K562 (cell line): ENCODE data around the gene BRD3OS. TPM values are rescaled to one million over a fixed set of nuclear protein-coding genes. Genes with fewer than 3 reads are reported as not detected.

Source experiments
- ARID1B ChIP-seq: fragments of 450-650 bp; IDR thresholded peaks from 2 replicates; pipeline ENCODE4 v1.6.1; 2016; ENCODE audit warnings: antibody characterized with exemption, mild to moderate bottlenecking, inconsistent platforms
- E2F4 ChIP-seq: sonication (generic); formaldehyde crosslinking; IDR thresholded peaks from 2 replicates; pipeline ENCODE4 v1.8.0; 2022; ENCODE audit warnings: mild to moderate bottlenecking, low read depth, missing genetic modification reagents
- NFIX ChIP-seq: fragments of 250-450 bp; sonication (Bioruptor Pico); IDR thresholded peaks from 2 replicates; pipeline ENCODE4 v1.4.0; 2020; ENCODE audit warnings: low read depth, mild to moderate bottlenecking, moderate library complexity
- RBFOX2 ChIP-seq: fragments of 200-400 bp; formaldehyde crosslinking; IDR thresholded peaks from 2 replicates; pipeline ENCODE4 v1.6.1; 2017; ENCODE audit warnings: low read depth, mild to moderate bottlenecking, low read length, moderate library complexity
- SREBF2 ChIP-seq: sonication (generic); formaldehyde crosslinking; IDR thresholded peaks from 2 replicates; pipeline ENCODE4 v1.4.0; 2020; ENCODE audit warnings: mild to moderate bottlenecking, missing genetic modification reagents
- TBL1XR1 ChIP-seq, 2 experiments: IDR thresholded peaks; 2 replicates each; pipeline ENCODE4 v1.6.1; 2012; ENCODE audit warnings: improper control_type of control experiment in 2 of 2, low read length in 2 of 2, mild to moderate bottlenecking in 1 of 2
- THRAP3 ChIP-seq: fragments of 450-650 bp; IDR thresholded peaks from 2 replicates; pipeline ENCODE4 v1.6.1; 2016; ENCODE audit warnings: mild to moderate bottlenecking, inconsistent platforms, borderline replicate concordance
- TOE1 ChIP-seq, 2 experiments: fragments of 450-650 bp in 1 of 2; sonication (generic) in 1 of 2; formaldehyde crosslinking in 1 of 2; IDR thresholded peaks; 2 replicates each; pipeline versions ENCODE4 v1.7.1 to v1.8.0; 2016 to 2022; ENCODE audit warnings: borderline replicate concordance in 2 of 2, mild to moderate bottlenecking in 2 of 2, antibody characterized with exemption in 1 of 2, inconsistent platforms in 1 of 2, low read depth in 1 of 2, missing genetic modification reagents in 1 of 2, moderate library complexity in 1 of 2
- TSC22D4 ChIP-seq: fragments of 450-650 bp; IDR thresholded peaks from 2 replicates; pipeline ENCODE4 v1.6.1; 2016; ENCODE audit warnings: missing genetic modification characterization, missing biosample characterization, control low read depth
- ZNF324 ChIP-seq: fragments of 250-450 bp; sonication (Bioruptor Pico); IDR thresholded peaks from 2 replicates; pipeline ENCODE4 v1.4.0; 2020; ENCODE audit warnings: mild to moderate bottlenecking
- ZNF551 ChIP-seq: fragments of 250-450 bp; sonication (Bioruptor Pico); IDR thresholded peaks from 2 replicates; pipeline ENCODE4 v1.5.0; 2021; ENCODE audit warnings: mild to moderate bottlenecking, moderate library complexity
- ZNF764 ChIP-seq: fragments of 250-450 bp; sonication (Bioruptor Pico); IDR thresholded peaks from 2 replicates; pipeline ENCODE4 v1.4.0; 2020; ENCODE audit warnings: low read depth, mild to moderate bottlenecking, moderate library complexity
- polyA plus RNA-seq, 8 experiments: library from polyadenylated mRNA; depleted of rRNA in 4 of 8; stranded (reverse) in 5 of 8; unstranded in 3 of 8; fragments of >200 nt; fragmentation: Nextera tagmentation in 2 of 8; fragmentation: Illumina TruSeq in 1 of 8; extraction: Ambion mirVana in 2 of 8; extraction: Trizol in 1 of 8; gene quantifications; 2 replicates each; pipeline versions ENCODE4 v1.2.1 to v1.2.3, GENCODE V29; 2011 to 2014; ENCODE audit warnings: inconsistent platforms in 1 of 8, missing spikeins in 1 of 8
- total RNA-seq, 7 experiments: library from RNA; depleted of rRNA in 6 of 7; stranded (reverse); fragments of >200 nt in 6 of 7; fragmentation: Illumina TruSeq in 2 of 7; extraction: Trizol in 2 of 7; gene quantifications; 2 replicates each; pipeline versions ENCODE4 v1.2.1 to v1.2.3, GENCODE V29; 2011 to 2021; ENCODE audit warnings: low replicate concordance in 1 of 7
- TF ChIP-seq, protein P1 (sequence below): fragments of 450-650 bp; formaldehyde crosslinking; IDR thresholded peaks from 2 replicates; pipeline ENCODE4 v1.4.0; 2020; ENCODE audit warnings: mild to moderate bottlenecking, moderate library complexity
- TF ChIP-seq, protein P2 (sequence below): sonication (generic); formaldehyde crosslinking; IDR thresholded peaks from 2 replicates; pipeline ENCODE4 v1.8.1; 2022; ENCODE audit warnings: missing genetic modification reagents
- TF ChIP-seq, protein P3 (sequence below), 3 experiments: fragments of 200-800 bp in 1 of 3; fragments of 250-450 bp in 1 of 3; fragments of 450-650 bp in 1 of 3; sonication (Bioruptor Pico) in 1 of 3; sonication (Bioruptor generic) in 1 of 3; formaldehyde crosslinking in 1 of 3; IDR thresholded peaks; 2 replicates each; pipeline versions ENCODE4 v1.6.1 to v1.8.0; 2016 to 2022; ENCODE audit warnings: mild to moderate bottlenecking in 2 of 3, missing genetic modification characterization in 2 of 3, missing compliant biosample characterization in 1 of 3, moderate library complexity in 1 of 3

Gene BRD3OS
- total and polyA plus RNA-seq, 9 of the 15 experiments (the other 6 are each of a cell fraction or from before 2014, with no cell fraction given) = 1.1 to 8.7 (median 5.9) TPM

GRCh38 chr9:134024828-134025605 is at the start of gene BRD3OS (continued):
- TF ChIP-seq NFIX (CRISPR knock-in tag) = no peak
- TF ChIP-seq TBL1XR1 (IDR thresholded peaks at IDR 0.05; ENCODE audit: low read length in 2 of 2) = no peak
- TF ChIP-seq ZNF551 (CRISPR knock-in tag) = no peak
- no peak for TF ChIP-seq ZNF764 (CRISPR knock-in tag)
- TF ChIP-seq, protein P1, sequence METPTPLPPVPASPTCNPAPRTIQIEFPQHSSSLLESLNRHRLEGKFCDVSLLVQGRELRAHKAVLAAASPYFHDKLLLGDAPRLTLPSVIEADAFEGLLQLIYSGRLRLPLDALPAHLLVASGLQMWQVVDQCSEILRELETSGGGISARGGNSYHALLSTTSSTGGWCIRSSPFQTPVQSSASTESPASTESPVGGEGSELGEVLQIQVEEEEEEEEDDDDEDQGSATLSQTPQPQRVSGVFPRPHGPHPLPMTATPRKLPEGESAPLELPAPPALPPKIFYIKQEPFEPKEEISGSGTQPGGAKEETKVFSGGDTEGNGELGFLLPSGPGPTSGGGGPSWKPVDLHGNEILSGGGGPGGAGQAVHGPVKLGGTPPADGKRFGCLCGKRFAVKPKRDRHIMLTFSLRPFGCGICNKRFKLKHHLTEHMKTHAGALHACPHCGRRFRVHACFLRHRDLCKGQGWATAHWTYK (CRISPR knock-in tag) = 0 out of 2 replicates have a peak, but pooled peaks have one; percentile 54
- peak; percentile 54 for TF ChIP-seq TOE1 (IDR thresholded peaks at IDR 0.05; ENCODE audit: borderline replicate concordance)
- TF ChIP-seq TOE1 (CRISPR knock-in tag; IDR thresholded peaks at IDR 0.05; ENCODE audit: borderline replicate concordance, low read depth) = no peak
- TF ChIP-seq SREBF2 (CRISPR knock-in tag) = no peak
- TF ChIP-seq TSC22D4 (tag) = no peak
- TF ChIP-seq ZNF324 = no peak
- no peak for TF ChIP-seq E2F4
- TF ChIP-seq ARID1B = 0 out of 2 replicates have a peak, but pooled peaks have one; percentile 31
- TF ChIP-seq THRAP3 = no peak
- TF ChIP-seq, protein P2, sequence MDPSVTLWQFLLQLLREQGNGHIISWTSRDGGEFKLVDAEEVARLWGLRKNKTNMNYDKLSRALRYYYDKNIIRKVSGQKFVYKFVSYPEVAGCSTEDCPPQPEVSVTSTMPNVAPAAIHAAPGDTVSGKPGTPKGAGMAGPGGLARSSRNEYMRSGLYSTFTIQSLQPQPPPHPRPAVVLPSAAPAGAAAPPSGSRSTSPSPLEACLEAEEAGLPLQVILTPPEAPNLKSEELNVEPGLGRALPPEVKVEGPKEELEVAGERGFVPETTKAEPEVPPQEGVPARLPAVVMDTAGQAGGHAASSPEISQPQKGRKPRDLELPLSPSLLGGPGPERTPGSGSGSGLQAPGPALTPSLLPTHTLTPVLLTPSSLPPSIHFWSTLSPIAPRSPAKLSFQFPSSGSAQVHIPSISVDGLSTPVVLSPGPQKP = no peak
- TF ChIP-seq, protein P3, sequence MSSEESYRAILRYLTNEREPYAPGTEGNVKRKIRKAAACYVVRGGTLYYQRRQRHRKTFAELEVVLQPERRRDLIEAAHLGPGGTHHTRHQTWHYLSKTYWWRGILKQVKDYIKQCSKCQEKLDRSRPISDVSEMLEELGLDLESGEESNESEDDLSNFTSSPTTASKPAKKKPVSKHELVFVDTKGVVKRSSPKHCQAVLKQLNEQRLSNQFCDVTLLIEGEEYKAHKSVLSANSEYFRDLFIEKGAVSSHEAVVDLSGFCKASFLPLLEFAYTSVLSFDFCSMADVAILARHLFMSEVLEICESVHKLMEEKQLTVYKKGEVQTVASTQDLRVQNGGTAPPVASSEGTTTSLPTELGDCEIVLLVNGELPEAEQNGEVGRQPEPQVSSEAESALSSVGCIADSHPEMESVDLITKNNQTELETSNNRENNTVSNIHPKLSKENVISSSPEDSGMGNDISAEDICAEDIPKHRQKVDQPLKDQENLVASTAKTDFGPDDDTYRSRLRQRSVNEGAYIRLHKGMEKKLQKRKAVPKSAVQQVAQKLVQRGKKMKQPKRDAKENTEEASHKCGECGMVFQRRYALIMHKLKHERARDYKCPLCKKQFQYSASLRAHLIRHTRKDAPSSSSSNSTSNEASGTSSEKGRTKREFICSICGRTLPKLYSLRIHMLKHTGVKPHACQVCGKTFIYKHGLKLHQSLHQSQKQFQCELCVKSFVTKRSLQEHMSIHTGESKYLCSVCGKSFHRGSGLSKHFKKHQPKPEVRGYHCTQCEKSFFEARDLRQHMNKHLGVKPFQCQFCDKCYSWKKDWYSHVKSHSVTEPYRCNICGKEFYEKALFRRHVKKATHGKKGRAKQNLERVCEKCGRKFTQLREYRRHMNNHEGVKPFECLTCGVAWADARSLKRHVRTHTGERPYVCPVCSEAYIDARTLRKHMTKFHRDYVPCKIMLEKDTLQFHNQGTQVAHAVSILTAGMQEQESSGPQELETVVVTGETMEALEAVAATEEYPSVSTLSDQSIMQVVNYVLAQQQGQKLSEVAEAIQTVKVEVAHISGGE (CRISPR knock-in tag; IDR thresholded peaks at IDR 0.05) = no peak
- TF ChIP-seq RBFOX2 = peak; percentile 54
